H9 (cell line): ENCODE results near the gene LAMC3. TPM values are rescaled to one million over a fixed set of nuclear protein-coding genes. Genes with fewer than 3 reads are reported as not detected.

Source experiments
- DNase-seq: peaks from one replicate; pipeline ENCODE4 v3.0.0-alpha.2; 2017
- H2AFZ ChIP-seq: one replicate; pipeline ENCODE4 v1.6.1; 2013; ENCODE audit warnings: mild to moderate bottlenecking, low read length, control low read depth, moderate library complexity
- H2AK5ac ChIP-seq: 2 replicates; pipeline ENCODE4 v1.6.1; 2013; ENCODE audit warnings: low read length, control low read depth, mixed read lengths; ENCODE audit not compliant: insufficient read length
- H2BK120ac ChIP-seq: one replicate; pipeline ENCODE4 v1.6.1; 2013; ENCODE audit warnings: low read depth, mild to moderate bottlenecking, low read length, control low read depth, inconsistent platforms; ENCODE audit not compliant: poor library complexity, severe bottlenecking
- H2BK12ac ChIP-seq: 2 replicates; pipeline ENCODE4 v1.6.1; 2013; ENCODE audit warnings: low read length, control low read depth, mixed read lengths, low read depth; ENCODE audit not compliant: insufficient read length
- H2BK15ac ChIP-seq: 2 replicates; pipeline ENCODE4 v1.6.1; 2013; ENCODE audit warnings: low read depth, low read length, control low read depth
- H2BK20ac ChIP-seq: one replicate; pipeline ENCODE4 v1.6.1; 2013; ENCODE audit warnings: low read depth, mild to moderate bottlenecking, low read length, control low read depth, inconsistent platforms; ENCODE audit not compliant: poor library complexity, severe bottlenecking
- H2BK5ac ChIP-seq: 2 replicates; pipeline ENCODE4 v1.6.1; 2013; ENCODE audit warnings: low read length, control low read depth, mixed read lengths; ENCODE audit not compliant: insufficient read length
- H3K14ac ChIP-seq: 2 replicates; pipeline ENCODE4 v1.6.1; 2013; ENCODE audit warnings: low read length, control low read depth; ENCODE audit not compliant: insufficient read depth
- H3K18ac ChIP-seq: 2 replicates; pipeline ENCODE4 v1.6.1; 2013; ENCODE audit warnings: low read depth, mild to moderate bottlenecking, mixed read lengths, low read length, control low read depth; ENCODE audit not compliant: insufficient read length
- H3K23ac ChIP-seq: 2 replicates; pipeline ENCODE4 v1.6.1; 2013; ENCODE audit warnings: low read length, control low read depth, mixed read lengths, low read depth; ENCODE audit not compliant: insufficient read length
- H3K23me2 ChIP-seq: 2 replicates; pipeline ENCODE4 v1.6.1; 2013; ENCODE audit warnings: low read depth, mild to moderate bottlenecking, mixed read lengths, low read length, control low read depth; ENCODE audit not compliant: insufficient read length, poor library complexity, severe bottlenecking
- H3K27ac ChIP-seq: 2 replicates; pipeline ENCODE4 v1.5.1; 2013; ENCODE audit warnings: low read length, control low read depth, mixed read lengths, low read depth; ENCODE audit not compliant: insufficient read length
- H3K27me3 ChIP-seq: 2 replicates; pipeline ENCODE4 v1.6.1; 2013; ENCODE audit warnings: low read length, control low read depth, inconsistent platforms; ENCODE audit not compliant: insufficient read depth
- H3K4ac ChIP-seq: 2 replicates; pipeline ENCODE4 v1.6.1; 2013; ENCODE audit warnings: low read depth, mild to moderate bottlenecking, control low read depth, inconsistent platforms, low read length, moderate library complexity
- H3K4me1 ChIP-seq: 2 replicates; pipeline ENCODE4 v1.6.1; 2013; ENCODE audit warnings: low read length, control low read depth, inconsistent platforms; ENCODE audit not compliant: insufficient read depth
- H3K4me2 ChIP-seq: 2 replicates; pipeline ENCODE4 v1.6.1; 2013; ENCODE audit warnings: low read length, control low read depth, mixed read lengths; ENCODE audit not compliant: insufficient read length, insufficient read depth
- H3K56ac ChIP-seq: 2 replicates; pipeline ENCODE4 v1.6.1; 2013; ENCODE audit warnings: low read depth, mild to moderate bottlenecking, mixed read lengths, low read length, control low read depth; ENCODE audit not compliant: insufficient read length
- H3K79me1 ChIP-seq: 2 replicates; pipeline ENCODE4 v1.6.1; 2013; ENCODE audit warnings: low read depth, mild to moderate bottlenecking, moderate library complexity, low read length, control low read depth, inconsistent platforms; ENCODE audit not compliant: insufficient read depth, poor library complexity, severe bottlenecking
- H3K79me2 ChIP-seq: 2 replicates; pipeline ENCODE4 v1.6.1; 2013; ENCODE audit warnings: low read length, control low read depth, inconsistent platforms; ENCODE audit not compliant: insufficient read depth
- H3K9ac ChIP-seq: 2 replicates; pipeline ENCODE4 v1.6.1; 2013; ENCODE audit warnings: low read length, control low read depth, mixed read lengths; ENCODE audit not compliant: insufficient read length; ENCODE audit errors: extremely low read depth
- H3K9me3 ChIP-seq: one replicate; pipeline ENCODE4 v1.6.1; 2013; ENCODE audit warnings: low read depth, low read length, inconsistent platforms; ENCODE audit not compliant: control insufficient read depth
- H3T11ph ChIP-seq: one replicate; pipeline ENCODE4 v1.6.1; 2013; ENCODE audit warnings: mild to moderate bottlenecking, low read length, control low read depth, inconsistent platforms
- H4K20me1 ChIP-seq: one replicate; pipeline ENCODE4 v1.6.1; 2013; ENCODE audit not compliant: control insufficient read depth, insufficient read length, insufficient read depth
- H4K5ac ChIP-seq: 2 replicates; pipeline ENCODE4 v1.6.1; 2013; ENCODE audit warnings: low read depth, mild to moderate bottlenecking, mixed read lengths, low read length, control low read depth; ENCODE audit not compliant: insufficient read length
- H4K8ac ChIP-seq: replicated peaks from 2 replicates; pipeline ENCODE4 v1.6.1; 2013; ENCODE audit warnings: low read length, control low read depth, mixed read lengths, low read depth; ENCODE audit not compliant: insufficient read length
- H4K91ac ChIP-seq: 2 replicates; pipeline ENCODE4 v1.6.1; 2013; ENCODE audit warnings: low read depth, mild to moderate bottlenecking, moderate library complexity, mixed read lengths, low read length, control low read depth; ENCODE audit not compliant: insufficient read length
- H3K27ac Mint-ChIP-seq, 3 experiments: 2 replicates in 2 of 3; 3 replicates in 1 of 3; pipeline ENCODE4 v1.8.0; 2020 to 2021; ENCODE audit warnings: mixed read lengths in 3 of 3, mild to moderate bottlenecking in 1 of 3, moderate library complexity in 1 of 3
- H3K27me3 Mint-ChIP-seq: 2 replicates; pipeline ENCODE4 v1.8.0; 2021; ENCODE audit warnings: low read depth, mild to moderate bottlenecking, moderate library complexity, mixed read lengths
- H3K36me3 Mint-ChIP-seq, 3 experiments: 2 replicates in 2 of 3; 3 replicates in 1 of 3; pipeline ENCODE4 v1.8.0; 2020 to 2021; ENCODE audit warnings: low read depth in 3 of 3, mixed read lengths in 3 of 3; ENCODE audit not compliant: insufficient read depth in 1 of 3
- H3K4me1 Mint-ChIP-seq, 2 experiments: 2 replicates each; pipeline ENCODE4 v1.8.0; 2020; ENCODE audit warnings: mixed read lengths in 2 of 2
- H3K4me3 Mint-ChIP-seq, 2 experiments: 2 replicates in 1 of 2; 3 replicates in 1 of 2; pipeline ENCODE4 v1.8.0; 2020 to 2021; ENCODE audit warnings: mild to moderate bottlenecking in 2 of 2, mixed read lengths in 2 of 2, moderate library complexity in 1 of 2
- H3K9me3 Mint-ChIP-seq, 2 experiments: 2 replicates in 1 of 2; 3 replicates in 1 of 2; pipeline ENCODE4 v1.8.0; 2020; ENCODE audit warnings: mild to moderate bottlenecking in 2 of 2, mixed read lengths in 2 of 2, moderate library complexity in 1 of 2
- WGBS: extraction: QIAGEN DNeasy Blood & Tissue Kit; methylation state at CpG from one replicate; pipeline ENCODE4 v1.1.7; 2013; ENCODE audit warnings: missing lambda C conversion rate, low lambda C conversion rate, mixed read lengths; ENCODE audit not compliant: insufficient read length; ENCODE audit errors: extremely low coverage; 5-methylcytosine and 5-hydroxymethylcytosine counted together
- long read RNA-seq: library from polyadenylated mRNA; unstranded; transcript quantifications from one replicate; pipeline ENCODE4 v2.0.0, GENCODE V29; 2020
- total RNA-seq: library from RNA; stranded (reverse); gene quantifications from 2 replicates; pipeline ENCODE4 v1.2.1, GENCODE V29; 2021
- TF ChIP-seq, protein P1 (sequence below): fragments of 200-600 bp; sonication (generic); conservative IDR thresholded peaks from 3 replicates; pipeline ENCODE4 v1.8.0; 2021; ENCODE audit warnings: antibody characterized with exemption, mild to moderate bottlenecking

Gene LAMC3
- 21.7 and 21.9 TPM in 2 replicates for total RNA-seq
- long read RNA-seq, full-length matches to known transcripts: 21 of 42 reads
- long read RNA-seq, partial matches to known transcripts: 17 of 42 reads
- long read RNA-seq, other reads (novel, unspliced or antisense): 4 of 42 reads

DNA sequence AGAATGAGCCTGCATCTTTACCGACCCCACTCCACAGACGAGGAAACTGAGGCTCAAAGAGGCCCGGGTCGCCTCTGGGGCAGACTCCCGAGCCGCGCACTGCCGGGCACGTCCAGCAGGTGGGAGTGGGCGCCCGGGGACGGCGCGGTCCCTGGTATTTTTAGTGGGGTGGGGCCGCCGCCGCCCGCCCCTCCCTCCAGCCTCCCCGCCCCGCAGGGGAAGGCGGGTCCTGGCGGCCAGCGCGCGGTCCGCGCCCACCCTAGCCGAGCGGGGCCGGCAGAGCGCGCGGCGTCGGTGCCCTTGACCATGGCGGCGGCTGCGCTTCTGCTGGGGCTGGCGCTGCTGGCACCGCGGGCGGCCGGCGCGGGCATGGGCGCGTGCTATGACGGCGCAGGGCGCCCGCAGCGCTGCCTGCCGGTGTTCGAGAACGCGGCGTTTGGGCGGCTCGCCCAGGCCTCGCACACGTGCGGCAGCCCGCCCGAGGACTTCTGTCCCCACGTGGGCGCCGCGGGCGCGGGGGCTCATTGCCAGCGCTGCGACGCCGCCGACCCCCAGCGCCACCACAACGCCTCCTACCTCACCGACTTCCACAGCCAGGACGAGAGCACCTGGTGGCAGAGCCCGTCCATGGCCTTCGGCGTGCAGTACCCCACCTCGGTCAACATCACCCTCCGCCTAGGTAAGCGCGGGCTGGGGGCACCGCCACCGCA is at the start of gene LAMC3:
Gene LAMC3, plus strand, starts transcription at position 266 of the 710 bp plus-strand sequence. Its CDS starts 41 bp downstream, at position 307.
- Histone ChIP-seq H2AFZ (no peak within 1 kb of the TSS), H3K4ac (no peak within 1 kb of the TSS), H4K8ac (no peak within 1 kb of the TSS), H2BK12ac (no peak within 1 kb of the TSS), H3K79me1 (no peaks in the 10 kb centered on the region), H3K9ac (no peak within 1 kb of the TSS), H3T11ph (no peak within 1 kb of the TSS), H3K56ac (no peak within 1 kb of the TSS), H3K27ac (no peak within 1 kb of the TSS), H4K20me1 (no peaks in the 10 kb centered on the region), H2BK20ac (no peak within 1 kb of the TSS), H3K23me2 (no peaks in the 10 kb centered on the region), H3K23ac (no peak within 1 kb of the TSS), H3K79me2 (no peaks in the 10 kb centered on the region), H2BK15ac (no peak within 1 kb of the TSS), H4K91ac (no peak within 1 kb of the TSS), H2BK120ac (no peak within 1 kb of the TSS), H3K14ac (peak within 1 kb of the TSS; percentile 33), H3K4me2 (peak within 1 kb of the TSS; percentile 25), H4K5ac (no peak within 1 kb of the TSS), H3K27me3 (no peaks in the 10 kb centered on the region; the same call in 1 of the 2 replicates), H3K18ac (peak within 1 kb of the TSS; percentile 2), H2AK5ac (no peak within 1 kb of the TSS), H3K4me1 (peaks cover 8% of the 10 kb centered on the region; the same call in 1 of the 2 replicates), H3K9me3 (no peaks in the 10 kb centered on the region), H2BK5ac (no peak within 1 kb of the TSS)
- no peak within 1 kb of the TSS for H3K27ac Mint-ChIP-seq
- TF ChIP-seq, protein P1, sequence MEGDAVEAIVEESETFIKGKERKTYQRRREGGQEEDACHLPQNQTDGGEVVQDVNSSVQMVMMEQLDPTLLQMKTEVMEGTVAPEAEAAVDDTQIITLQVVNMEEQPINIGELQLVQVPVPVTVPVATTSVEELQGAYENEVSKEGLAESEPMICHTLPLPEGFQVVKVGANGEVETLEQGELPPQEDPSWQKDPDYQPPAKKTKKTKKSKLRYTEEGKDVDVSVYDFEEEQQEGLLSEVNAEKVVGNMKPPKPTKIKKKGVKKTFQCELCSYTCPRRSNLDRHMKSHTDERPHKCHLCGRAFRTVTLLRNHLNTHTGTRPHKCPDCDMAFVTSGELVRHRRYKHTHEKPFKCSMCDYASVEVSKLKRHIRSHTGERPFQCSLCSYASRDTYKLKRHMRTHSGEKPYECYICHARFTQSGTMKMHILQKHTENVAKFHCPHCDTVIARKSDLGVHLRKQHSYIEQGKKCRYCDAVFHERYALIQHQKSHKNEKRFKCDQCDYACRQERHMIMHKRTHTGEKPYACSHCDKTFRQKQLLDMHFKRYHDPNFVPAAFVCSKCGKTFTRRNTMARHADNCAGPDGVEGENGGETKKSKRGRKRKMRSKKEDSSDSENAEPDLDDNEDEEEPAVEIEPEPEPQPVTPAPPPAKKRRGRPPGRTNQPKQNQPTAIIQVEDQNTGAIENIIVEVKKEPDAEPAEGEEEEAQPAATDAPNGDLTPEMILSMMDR: peak; percentile 76
- H3K4me1 Mint-ChIP-seq: peaks cover 28 to 34% of the 10 kb centered on the region in 2 experiments
- WGBS: no CpG with 5 or more reads among the region's 88 CpGs
- peak within 1 kb of the TSS; percentile 62 to 82 for H3K4me3 Mint-ChIP-seq
- no peaks in the 10 kb centered on the region; a peak in 1 of 5 replicates for H3K9me3 Mint-ChIP-seq
- peak; percentile 69 for DNase-seq
- H3K36me3 Mint-ChIP-seq: peaks cover 0 to 2% (median 0%) of the 10 kb centered on the region in 3 experiments; a peak in 2 of 7 replicates
- peaks cover 29% of the 10 kb centered on the region for H3K27me3 Mint-ChIP-seq
